H1 (cell line): ENCODE data around the gene SCARB2. TPM values are rescaled to one million over a fixed set of nuclear protein-coding genes. Genes with fewer than 3 reads are reported as not detected.

ENCODE experiments used
- CTCF ChIA-PET: fragments of 300-600 bp; sonication (Branson Sonifier 250); formaldehyde crosslinking; loops from one replicate; lab custom pipeline; 2021; ENCODE audit not compliant: partially characterized antibody; lab: Charles Lee
- POLR2A ChIA-PET: fragments of 300-600 bp; sonication (Branson Sonifier 250); formaldehyde crosslinking; loops from one replicate; lab custom pipeline; 2021; ENCODE audit warnings: inconsistent platforms; ENCODE audit not compliant: partially characterized antibody; lab: Charles Lee
- DNase-seq, 2 experiments: peaks; one replicate each; pipeline versions ENCODE4 v3.0.0 to v3.0.0-alpha.2; 2010 to 2022; ENCODE audit warnings: low spot score in 2 of 2, low read depth in 1 of 2, mixed read lengths in 1 of 2
- FAIRE-seq: peaks from 2 replicates; lab custom pipeline; 2011; peaks lifted over from hg19 to GRCh38; lab: Jason Lieb, UNC
- H2AFZ ChIP-seq: 2 replicates; pipeline ENCODE4 v1.8.1; 2012; ENCODE audit warnings: low read length, inconsistent platforms
- H2AK5ac ChIP-seq: 2 replicates; pipeline ENCODE4 v1.6.1; 2013; ENCODE audit warnings: low read depth, low read length
- H2BK120ac ChIP-seq: replicated peaks from 2 replicates; pipeline ENCODE3; 2013; ENCODE audit warnings: low read depth, low read length, inconsistent platforms
- H2BK12ac ChIP-seq: 2 replicates; pipeline ENCODE4 v1.6.1; 2013; ENCODE audit warnings: low read depth, low read length
- H2BK15ac ChIP-seq: 2 replicates; pipeline ENCODE4 v1.6.1; 2013; ENCODE audit warnings: low read length
- H2BK20ac ChIP-seq: 2 replicates; pipeline ENCODE4 v1.6.1; 2013; ENCODE audit warnings: low read length
- H2BK5ac ChIP-seq: 2 replicates; pipeline ENCODE4 v1.6.1; 2013; ENCODE audit warnings: low read depth, low read length
- H3K14ac ChIP-seq: 2 replicates; pipeline ENCODE4 v1.6.1; 2013; ENCODE audit warnings: inconsistent platforms; ENCODE audit not compliant: insufficient read length
- H3K18ac ChIP-seq: 2 replicates; pipeline ENCODE4 v1.6.1; 2013; ENCODE audit warnings: low read length; ENCODE audit errors: extremely low read depth
- H3K23ac ChIP-seq: 2 replicates; pipeline ENCODE4 v1.6.1; 2013; ENCODE audit warnings: inconsistent platforms; ENCODE audit not compliant: insufficient read length
- H3K23me2 ChIP-seq: 2 replicates; pipeline ENCODE4 v1.6.1; 2013; ENCODE audit warnings: low read depth, low read length
- H3K27ac ChIP-seq: 2 replicates; pipeline ENCODE4 v1.6.1; 2011; ENCODE audit warnings: low read depth, low read length, inconsistent platforms
- H3K27me3 ChIP-seq, 4 experiments: replicated peaks in 1 of 4; 1 replicate in 1 of 4; 2 replicates in 3 of 4; pipeline versions ENCODE4 v1.6.1 to v1.8.1; 2011 to 2013; ENCODE audit warnings: low read length in 3 of 4, mild to moderate bottlenecking in 3 of 4, inconsistent platforms in 2 of 4, mixed read lengths in 2 of 4, moderate library complexity in 1 of 4; ENCODE audit not compliant: control insufficient read depth in 3 of 4, insufficient read depth in 3 of 4; ENCODE audit errors: extremely low read depth in 1 of 4
- H3K36me3 ChIP-seq, 4 experiments: 2 replicates each; pipeline versions ENCODE4 v1.6.1 to v1.8.1; 2011 to 2013; ENCODE audit warnings: mild to moderate bottlenecking in 4 of 4, low read length in 3 of 4, moderate library complexity in 2 of 4, control low read depth in 1 of 4, inconsistent platforms in 1 of 4; ENCODE audit not compliant: insufficient read depth in 4 of 4, control insufficient read depth in 2 of 4
- H3K4ac ChIP-seq: replicated peaks from 2 replicates; pipeline ENCODE3; 2013; ENCODE audit warnings: low read length, low read depth, mixed read lengths, inconsistent platforms; ENCODE audit not compliant: insufficient read length
- H3K4me1 ChIP-seq, 4 experiments: replicated peaks in 1 of 4; 1 replicate in 1 of 4; 2 replicates in 3 of 4; pipeline versions ENCODE4 v1.6.1 to v1.8.1; 2011 to 2013; ENCODE audit warnings: low read length in 3 of 4, inconsistent platforms in 2 of 4, mixed read lengths in 1 of 4; ENCODE audit not compliant: insufficient read depth in 4 of 4, control insufficient read depth in 3 of 4
- H3K4me2 ChIP-seq, 2 experiments: 2 replicates each; pipeline versions ENCODE4 v1.6.1 to v1.8.1; 2011 to 2013; ENCODE audit warnings: low read depth in 2 of 2, low read length in 2 of 2, control low read depth in 1 of 2, inconsistent platforms in 1 of 2, mild to moderate bottlenecking in 1 of 2; ENCODE audit not compliant: insufficient read depth in 1 of 2
- H3K4me3 ChIP-seq, 4 experiments: fragments of 200-600, 300-600 bp in 1 of 4; sonication (generic), shearing (Covaris generic), sonication (Bioruptor Twin) in 1 of 4; 2 replicates each; pipeline versions ENCODE4 v1.5.1 to v1.8.1; 2011 to 2016; ENCODE audit warnings: low read length in 4 of 4, low read depth in 3 of 4, control low read depth in 2 of 4, inconsistent platforms in 2 of 4, mild to moderate bottlenecking in 2 of 4, mixed read lengths in 1 of 4, moderate library complexity in 1 of 4; ENCODE audit not compliant: insufficient read depth in 2 of 4; ENCODE audit errors: extremely low read depth in 1 of 4
- H3K56ac ChIP-seq: replicated peaks from 2 replicates; pipeline ENCODE3; 2013; ENCODE audit warnings: low read depth, mild to moderate bottlenecking, mixed read lengths, low read length, inconsistent platforms; ENCODE audit not compliant: insufficient read length
- H3K79me1 ChIP-seq: 2 replicates; pipeline ENCODE4 v1.6.1; 2013; ENCODE audit warnings: low read depth, low read length, control low read depth
- H3K79me2 ChIP-seq, 2 experiments: 2 replicates each; pipeline versions ENCODE4 v1.6.1 to v1.8.1; 2012 to 2013; ENCODE audit warnings: low read length in 2 of 2, mild to moderate bottlenecking in 2 of 2, inconsistent platforms in 1 of 2; ENCODE audit not compliant: insufficient read depth in 2 of 2, control insufficient read depth in 1 of 2
- H3K9ac ChIP-seq, 4 experiments: replicated peaks in 1 of 4; 1 replicate in 1 of 4; 2 replicates in 3 of 4; pipeline versions ENCODE4 v1.6.1 to v1.8.1; 2011 to 2013; ENCODE audit warnings: low read depth in 3 of 4, low read length in 3 of 4, control low read depth in 2 of 4, mild to moderate bottlenecking in 2 of 4, moderate library complexity in 2 of 4, inconsistent platforms in 1 of 4; ENCODE audit errors: extremely low read depth in 1 of 4
- H3K9me3 ChIP-seq, 2 experiments: 2 replicates each; pipeline versions ENCODE4 v1.6.1 to v1.8.1; 2012 to 2013; ENCODE audit warnings: mild to moderate bottlenecking in 2 of 2, moderate library complexity in 2 of 2, control low read depth in 1 of 2, inconsistent platforms in 1 of 2, low read depth in 1 of 2, low read length in 1 of 2, mixed read lengths in 1 of 2; ENCODE audit not compliant: insufficient read depth in 2 of 2
- H4K20me1 ChIP-seq, 2 experiments: replicated peaks in 1 of 2; 2 replicates each; pipeline versions ENCODE3 to v1.8.1; 2011 to 2013; ENCODE audit warnings: inconsistent platforms in 2 of 2, low read length in 2 of 2, mild to moderate bottlenecking in 1 of 2; ENCODE audit not compliant: insufficient read depth in 2 of 2, control insufficient read depth in 1 of 2
- H4K5ac ChIP-seq: 2 replicates; pipeline ENCODE4 v1.6.1; 2013; ENCODE audit warnings: low read length, low read depth, mixed read lengths, inconsistent platforms; ENCODE audit not compliant: insufficient read length
- H4K8ac ChIP-seq: 2 replicates; pipeline ENCODE4 v1.8.0; 2013; ENCODE audit warnings: mild to moderate bottlenecking, moderate library complexity, low read length, inconsistent platforms; ENCODE audit not compliant: insufficient read depth; ENCODE audit errors: extremely low read depth
- H4K91ac ChIP-seq: replicated peaks from 2 replicates; pipeline ENCODE3; 2013; ENCODE audit warnings: low read length, mixed read lengths, inconsistent platforms; ENCODE audit not compliant: insufficient read length
- BCL11A ChIP-seq, 2 experiments: IDR thresholded peaks; one replicate each; pipeline ENCODE4 v1.6.1; 2011; ENCODE audit warnings: low read depth in 2 of 2, low read length in 2 of 2, mild to moderate bottlenecking in 2 of 2
- CBX8 ChIP-seq: fragments of 300-800, 300-1000 bp; sonication (generic); IDR thresholded peaks from 2 replicates; pipeline ENCODE4 v1.7.1; 2016; ENCODE audit warnings: low read depth, low read length, borderline replicate concordance
- CHD1 ChIP-seq: IDR thresholded peaks from 2 replicates; pipeline ENCODE4 v1.6.1; 2012; ENCODE audit warnings: low read depth, low read length, improper control_type of control experiment
- NRF1 ChIP-seq: IDR thresholded peaks from 2 replicates; pipeline ENCODE4 v1.6.1; 2011; ENCODE audit warnings: mild to moderate bottlenecking, low read depth, low read length, improper control_type of control experiment
- RAD21 ChIP-seq, 2 experiments: IDR thresholded peaks in 1 of 2; conservative IDR thresholded peaks in 1 of 2; 2 replicates each; pipeline ENCODE4 v1.6.1; 2011; ENCODE audit warnings: low read depth in 2 of 2, low read length in 2 of 2, improper control_type of control experiment in 1 of 2, inconsistent platforms in 1 of 2, mild to moderate bottlenecking in 1 of 2, moderate library complexity in 1 of 2
- RFX5 ChIP-seq: IDR thresholded peaks from 2 replicates; pipeline ENCODE4 v1.6.1; 2011; ENCODE audit warnings: low read depth, low read length, improper control_type of control experiment, borderline replicate concordance
- SP2 ChIP-seq: IDR thresholded peaks from 2 replicates; pipeline ENCODE4 v1.6.1; 2012; ENCODE audit warnings: mild to moderate bottlenecking, low read length, inconsistent platforms
- SP4 ChIP-seq: IDR thresholded peaks from 2 replicates; pipeline ENCODE4 v1.6.1; 2012; ENCODE audit warnings: low read length, inconsistent platforms
- SUZ12 ChIP-seq: fragments of 200-600 bp; sonication (generic); IDR thresholded peaks from 2 replicates; pipeline ENCODE4 v1.6.1; 2012; ENCODE audit warnings: mild to moderate bottlenecking, inconsistent platforms, low read length, moderate library complexity, mixed read lengths
- TBP ChIP-seq: IDR thresholded peaks from 2 replicates; pipeline ENCODE4 v1.6.1; 2011; ENCODE audit warnings: low read depth, low read length, improper control_type of control experiment
- WGBS, 2 experiments: shearing (Covaris generic) in 1 of 2; methylation state at CpG; one replicate each; pipeline versions ENCODE4 v1.1.6 to v1.1.7; 2013 to 2015; ENCODE audit warnings: low lambda C conversion rate in 2 of 2, mixed read lengths in 2 of 2, inconsistent platforms in 1 of 2, low coverage in 1 of 2, missing lambda C conversion rate in 1 of 2; ENCODE audit not compliant: insufficient replicate concordance in 2 of 2, insufficient coverage in 1 of 2, insufficient read length in 1 of 2; ENCODE audit errors: extremely low coverage in 1 of 2, missing lambda C conversion rate in 1 of 2; 5-methylcytosine and 5-hydroxymethylcytosine counted together
- polyA plus RNA-seq, 7 experiments: library from polyadenylated mRNA; depleted of rRNA in 3 of 7; stranded (reverse) in 5 of 7; unstranded in 2 of 7; fragments of >200 nt in 5 of 7; fragments of 200-250 nt in 2 of 7; gene quantifications; 1 replicate in 5 of 7; 2 replicates in 1 of 7; 4 replicates in 1 of 7; pipeline versions ENCODE4 v1.2.1 to v1.2.3, GENCODE V29; 2011 to 2013; ENCODE audit warnings: missing spikeins in 2 of 7, mixed read lengths in 2 of 7
- total RNA-seq: library from RNA; stranded (reverse); fragmentation: NEBNext Ultra II Directional; extraction: Animal tissue kit (Norgen Biotek cat#: 25700); gene quantifications from 2 replicates; pipeline ENCODE4 v1.2.1, GENCODE V29; 2021

SCARB2 gene
- total and polyA plus RNA-seq, 2 of the 8 experiments (the other 6 are each of a cell fraction or from before 2014, with no cell fraction given), result 18.5 to 35.7 TPM

DNA sequence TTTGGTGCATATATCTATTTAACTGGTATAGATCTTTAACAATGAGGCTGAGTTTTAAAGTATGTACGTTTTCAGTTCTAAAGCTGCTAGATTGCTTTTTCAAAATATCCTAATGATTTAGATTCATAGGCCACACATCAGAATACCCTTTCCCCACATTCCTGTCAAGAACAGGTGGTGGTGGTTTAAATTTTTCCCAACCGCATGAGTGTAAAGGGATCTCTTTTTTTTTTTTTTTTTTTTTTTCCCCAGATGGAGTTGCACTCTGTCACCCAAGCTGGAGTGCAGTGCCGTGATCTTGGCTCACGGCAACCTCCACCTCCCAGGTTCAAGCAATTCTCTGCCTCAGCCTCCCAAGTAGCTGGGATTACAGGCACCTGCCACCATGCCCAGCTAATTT lies 93.4 kb downstream of the SCARB2 start:
- no peak overlapping the region for H2AFZ ChIP-seq
- no peak overlapping the region for H4K5ac ChIP-seq
- no peaks in the 10 kb centered on the region for H3K9me3 ChIP-seq
- CTCF ChIA-PET, result interaction anchor here (1.2 to 2.3 kb wide), 3 partner anchors 14 to 33 kb away, joined by 3 to 9 read pairs (median 3); no protein-coding TSS in a partner anchor
- no peak overlapping the region for H3K9ac ChIP-seq
- H3K4me1 ChIP-seq, result no peaks in the 10 kb centered on the region
- POLR2A ChIA-PET, result no interaction called here
- H2BK15ac ChIP-seq, result no peak overlapping the region
- no peak overlapping the region for H3K4ac ChIP-seq
- H4K20me1 ChIP-seq, result no peaks in the 10 kb centered on the region
- DNase-seq, result no peak
- H3K27me3 ChIP-seq, result no peaks in the 10 kb centered on the region
- H3K56ac ChIP-seq, result no peak overlapping the region
- no peak overlapping the region for H2BK120ac ChIP-seq
- 81% methylated on average over 4 of the region's 4 CpGs; no CpG with 5 or more reads in 1 of the 2 experiments for WGBS, 2 experiments
- no peak overlapping the region for H2AK5ac ChIP-seq
- TF ChIP-seq BCL11A (IDR thresholded peaks at IDR 0.05; ENCODE audit: low read depth in 2 of 2, low read length in 2 of 2) (no peak), CBX8 (no peak), RFX5 (no peak), TBP (no peak), SUZ12 (no peak), RAD21 (IDR thresholded peaks at IDR 0.05 in 1 of 2, conservative IDR thresholded peaks at IDR 0.05 in 1 of 2; ENCODE audit: low read depth in 2 of 2, low read length in 2 of 2) (no peak), SP2 (no peak), CHD1 (no peak), SP4 (no peak), NRF1 (no peak)
- H2BK5ac ChIP-seq, result no peak overlapping the region
- H3K18ac ChIP-seq, result no peak overlapping the region
- H4K91ac ChIP-seq, result no peak overlapping the region
- H3K27ac ChIP-seq, result no peak overlapping the region
- no peak overlapping the region for H4K8ac ChIP-seq
- no peaks in the 10 kb centered on the region for H3K79me2 ChIP-seq
- H3K23me2 ChIP-seq, result no peaks in the 10 kb centered on the region
- no peak overlapping the region for H3K14ac ChIP-seq
- FAIRE-seq, result no peak
- no peak overlapping the region for H3K23ac ChIP-seq
- peaks cover 7 to 90% (median 42%) of the 10 kb centered on the region in 4 experiments; a peak in 7 of 8 replicates for H3K36me3 ChIP-seq
- no peak overlapping the region for H2BK20ac ChIP-seq
- no peak overlapping the region for H2BK12ac ChIP-seq
- no peaks in the 10 kb centered on the region for H3K79me1 ChIP-seq
- H3K4me2 ChIP-seq, result no peak overlapping the region
- H3K4me3 ChIP-seq, result no peak overlapping the region
